DOHH2 (cell line): ENCODE measurements around the gene ATAD3B.

Experiments used
- H3F3A ChIP-seq: fragments of 200-600 bp; sonication (generic), shearing (Covaris generic); 2 replicates; pipeline ENCODE4 v1.6.0; 2016; ENCODE audit warnings: antibody characterized with exemption, mild to moderate bottlenecking; ENCODE audit not compliant: control insufficient read depth, insufficient read depth
- H3K27ac ChIP-seq: fragments of 200-600 bp; sonication (generic); 2 replicates; pipeline ENCODE4 v1.5.1; 2014; ENCODE audit warnings: low read depth, mild to moderate bottlenecking, low read length, moderate library complexity
- H3K27me3 ChIP-seq: fragments of 200-600 bp; sonication (generic); 2 replicates; pipeline ENCODE4 v1.6.1; 2014; ENCODE audit warnings: mild to moderate bottlenecking, low read length, mixed read lengths; ENCODE audit not compliant: control insufficient read depth
- H3K36me3 ChIP-seq: fragments of 200-600 bp; sonication (generic); 2 replicates; pipeline ENCODE4 v1.6.1; 2014; ENCODE audit warnings: mild to moderate bottlenecking, low read length, moderate library complexity, mixed read lengths; ENCODE audit not compliant: control insufficient read depth
- H3K4me1 ChIP-seq: fragments of 200-600 bp; sonication (generic); 2 replicates; pipeline ENCODE4 v1.6.1; 2014; ENCODE audit warnings: mild to moderate bottlenecking, low read length, mixed read lengths; ENCODE audit not compliant: control insufficient read depth
- H3K4me2 ChIP-seq: fragments of 200-600 bp; sonication (generic); 2 replicates; pipeline ENCODE4 v1.6.0; 2014; ENCODE audit warnings: mild to moderate bottlenecking, low read length, moderate library complexity
- H3K4me3 ChIP-seq: fragments of 200-600 bp; sonication (generic); 2 replicates; pipeline ENCODE4 v1.5.1; 2014; ENCODE audit warnings: mild to moderate bottlenecking, low read length, mixed read lengths
- H3K79me2 ChIP-seq: fragments of 200-600 bp; sonication (generic); 2 replicates; pipeline ENCODE4 v1.6.1; 2014; ENCODE audit warnings: mild to moderate bottlenecking, low read length, mixed read lengths; ENCODE audit not compliant: control insufficient read depth
- H3K9me2 ChIP-seq: fragments of 200-600 bp; sonication (generic); replicated peaks from 2 replicates; pipeline ENCODE4 v1.6.1; 2014; ENCODE audit warnings: mild to moderate bottlenecking, low read length, mixed read lengths; ENCODE audit not compliant: control insufficient read depth
- H3K9me3 ChIP-seq: fragments of 200-600 bp; sonication (generic); 2 replicates; pipeline ENCODE4 v1.6.1; 2014; ENCODE audit warnings: antibody characterized with exemption, low read length, mixed read lengths; ENCODE audit not compliant: control insufficient read depth, insufficient read depth
- H4K20me1 ChIP-seq: fragments of 200-600 bp; sonication (generic); 2 replicates; pipeline ENCODE4 v1.6.0; 2014; ENCODE audit warnings: low read depth, mild to moderate bottlenecking, antibody characterized with exemption, low read length, moderate library complexity; ENCODE audit not compliant: control insufficient read depth, insufficient read depth
- EZH2phosphoT487 ChIP-seq: fragments of 200-600 bp; sonication (generic); IDR thresholded peaks from 2 replicates; pipeline ENCODE4 v1.6.1; 2017; ENCODE audit warnings: borderline replicate concordance, mild to moderate bottlenecking, antibody characterized with exemption, low read length, moderate library complexity, mixed read lengths
- TF ChIP-seq, protein P1 (sequence below): fragments of 200-600 bp; sonication (generic); IDR thresholded peaks from one replicate; pipeline ENCODE4 v1.5.1; 2014; ENCODE audit warnings: antibody characterized with exemption, mild to moderate bottlenecking, low read depth, low read length; ENCODE audit not compliant: poor library complexity, severe bottlenecking

Gene ATAD3B

DNA sequence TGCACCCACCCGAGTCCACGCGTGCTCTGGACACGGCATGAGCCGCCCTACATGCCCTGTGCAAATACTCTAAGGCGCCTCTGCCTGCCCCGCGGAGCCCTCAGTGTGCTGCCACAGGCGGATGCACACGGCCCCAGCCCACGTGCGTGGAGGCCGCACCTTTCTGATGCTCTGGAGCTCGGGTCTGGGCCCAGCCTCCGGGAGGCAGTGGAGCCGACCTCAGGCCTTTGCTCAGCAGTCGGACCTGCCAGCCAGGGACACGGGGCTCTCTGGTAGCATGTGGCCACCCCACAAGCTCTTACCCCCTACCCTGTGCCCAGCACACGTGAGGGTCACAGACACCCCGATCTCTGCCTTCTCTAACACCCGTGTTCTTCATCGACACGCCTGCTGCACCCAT is 66.8 kb downstream of the ATAD3B start:
- TF ChIP-seq, protein P1, sequence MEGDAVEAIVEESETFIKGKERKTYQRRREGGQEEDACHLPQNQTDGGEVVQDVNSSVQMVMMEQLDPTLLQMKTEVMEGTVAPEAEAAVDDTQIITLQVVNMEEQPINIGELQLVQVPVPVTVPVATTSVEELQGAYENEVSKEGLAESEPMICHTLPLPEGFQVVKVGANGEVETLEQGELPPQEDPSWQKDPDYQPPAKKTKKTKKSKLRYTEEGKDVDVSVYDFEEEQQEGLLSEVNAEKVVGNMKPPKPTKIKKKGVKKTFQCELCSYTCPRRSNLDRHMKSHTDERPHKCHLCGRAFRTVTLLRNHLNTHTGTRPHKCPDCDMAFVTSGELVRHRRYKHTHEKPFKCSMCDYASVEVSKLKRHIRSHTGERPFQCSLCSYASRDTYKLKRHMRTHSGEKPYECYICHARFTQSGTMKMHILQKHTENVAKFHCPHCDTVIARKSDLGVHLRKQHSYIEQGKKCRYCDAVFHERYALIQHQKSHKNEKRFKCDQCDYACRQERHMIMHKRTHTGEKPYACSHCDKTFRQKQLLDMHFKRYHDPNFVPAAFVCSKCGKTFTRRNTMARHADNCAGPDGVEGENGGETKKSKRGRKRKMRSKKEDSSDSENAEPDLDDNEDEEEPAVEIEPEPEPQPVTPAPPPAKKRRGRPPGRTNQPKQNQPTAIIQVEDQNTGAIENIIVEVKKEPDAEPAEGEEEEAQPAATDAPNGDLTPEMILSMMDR, result no peak
- H3K27me3 ChIP-seq, result no peaks in the 10 kb centered on the region
- H3K4me3 ChIP-seq, result no peak overlapping the region
- no peaks in the 10 kb centered on the region for H3K9me2 ChIP-seq
- H3F3A ChIP-seq, result no peaks in the 10 kb centered on the region
- H3K9me3 ChIP-seq, result no peaks in the 10 kb centered on the region
- no peak overlapping the region for H3K4me2 ChIP-seq
- no peak overlapping the region for H3K27ac ChIP-seq
- H4K20me1 ChIP-seq, result no peaks in the 10 kb centered on the region
- H3K79me2 ChIP-seq, result no peaks in the 10 kb centered on the region
- H3K4me1 ChIP-seq, result no peaks in the 10 kb centered on the region
- peaks cover 18% of the 10 kb centered on the region for H3K36me3 ChIP-seq

GRCh38 chr1:1538989-1539309 is 67.4 kb downstream of the ATAD3B start:
- TF ChIP-seq, protein P1, result no peak
- TF ChIP-seq EZH2phosphoT487, result no peak
- Histone ChIP-seq H3K36me3 (peaks cover 24% of the 10 kb centered on the region), H3K9me2 (no peaks in the 10 kb centered on the region), H3K4me2 (no peak overlapping the region), H3K4me1 (no peaks in the 10 kb centered on the region), H3F3A (no peaks in the 10 kb centered on the region), H4K20me1 (no peaks in the 10 kb centered on the region), H3K27me3 (no peaks in the 10 kb centered on the region), H3K4me3 (no peak overlapping the region), H3K79me2 (no peaks in the 10 kb centered on the region), H3K27ac (no peak overlapping the region), H3K9me3 (no peaks in the 10 kb centered on the region)

GRCh38 chr1:1539310-1540089 is 67.9 kb downstream of the ATAD3B start:
- peaks cover 25% of the 10 kb centered on the region for H3K36me3 ChIP-seq
- no peaks in the 10 kb centered on the region for H3K9me2 ChIP-seq
- H3K9me3 ChIP-seq, result no peaks in the 10 kb centered on the region
- no peaks in the 10 kb centered on the region for H3K4me1 ChIP-seq
- no peak overlapping the region for H3K27ac ChIP-seq
- TF ChIP-seq EZH2phosphoT487, result no peak
- TF ChIP-seq, protein P1, result no peak
- H3K27me3 ChIP-seq, result no peaks in the 10 kb centered on the region
- H3K79me2 ChIP-seq, result no peaks in the 10 kb centered on the region
- no peaks in the 10 kb centered on the region for H4K20me1 ChIP-seq
- no peaks in the 10 kb centered on the region for H3F3A ChIP-seq
- H3K4me2 ChIP-seq, result no peak overlapping the region
- H3K4me3 ChIP-seq, result no peak overlapping the region
